Uterus (tissue), 4 donors: ENCODE measurements around the gene FNDC11. TPM values are rescaled to one million over a fixed set of nuclear protein-coding genes. Genes with fewer than 3 reads are reported as not detected.
A peak's percentile ranks its signal among the peaks of the same experiment; 100 is the strongest.

Experiments used
- DNase-seq, 2 donors: peaks; one replicate each; pipeline ENCODE4 v3.0.0-alpha.2; 2019 to 2020
- H3K27ac ChIP-seq, 2 donors: fragments of 200-600 bp; sonication (generic); 1 replicate in 1 of 2; 2 replicates in 1 of 2; pipeline ENCODE4 v1.5.1; 2016 to 2018
- H3K27me3 ChIP-seq, 2 donors: fragments of 200-600 bp; sonication (generic); one replicate each; pipeline ENCODE4 v1.5.1; 2018 to 2019; ENCODE audit warnings: control low read depth in 1 of 2
- H3K36me3 ChIP-seq, 2 donors: fragments of 200-600 bp; sonication (generic); one replicate each; pipeline ENCODE4 v1.5.1; 2019; ENCODE audit warnings: control low read depth in 1 of 2
- H3K4me1 ChIP-seq, 2 donors: fragments of 200-600 bp; sonication (generic); one replicate each; pipeline ENCODE4 v1.5.1; 2018 to 2019; ENCODE audit warnings: control low read depth in 1 of 2
- H3K4me3 ChIP-seq, 2 donors: fragments of 200-600 bp; sonication (generic); 1 replicate in 1 of 2; 2 replicates in 1 of 2; pipeline ENCODE4 v1.5.1; 2018 to 2019; ENCODE audit warnings: mild to moderate bottlenecking in 1 of 2
- H3K9me3 ChIP-seq, 2 donors: fragments of 200-600 bp; sonication (generic); one replicate each; pipeline ENCODE4 v1.5.1; 2019; ENCODE audit warnings: control low read depth in 1 of 2
- CTCF ChIP-seq, 4 experiments: fragments of 200-600 bp in 2 of 4; fragments of 450-650 bp in 2 of 4; sonication (generic) in 2 of 4; IDR thresholded peaks; one replicate each; pipeline ENCODE4 v1.5.1; 2016 to 2019; ENCODE audit warnings: antibody characterized with exemption in 4 of 4, mild to moderate bottlenecking in 2 of 4, moderate library complexity in 1 of 4
- POLR2A ChIP-seq, 2 donors: fragments of 450-650 bp; IDR thresholded peaks; one replicate each; pipeline ENCODE4 v1.6.1; 2016; ENCODE audit warnings: antibody characterized with exemption in 2 of 2, mild to moderate bottlenecking in 1 of 2, moderate library complexity in 1 of 2
- intact Hi-C: fragments of 100-400 bp; cut with DNase I; formaldehyde crosslinking; loops from one replicate; pipeline ENCODE4 v1.15.1; 2023; ENCODE audit warnings: low total_unique reads
- total RNA-seq, 4 donors: library from RNA; depleted of rRNA in 3 of 4; stranded (reverse); fragments of >200 nt in 3 of 4; gene quantifications; one replicate each; pipeline versions ENCODE4 v1.1.0 to v1.2.4, GENCODE V29; 2014 to 2023
- donor health status: DM: yes; HTN: yes; CAD: no.

Gene FNDC11
- total RNA-seq, 4 donors from 2014 or later = 0.34 to 0.69 TPM; not detected in 2

GRCh38 chr20:63551068-63551467, 2.9 kb upstream of the FNDC11 start:
- intact Hi-C loops = no loop called here
- Histone ChIP-seq H3K4me3 (no peak overlapping the region), H3K36me3 (no peaks in the 10 kb centered on the region), H3K9me3 (no peaks in the 10 kb centered on the region), H3K27me3 (no peaks in the 10 kb centered on the region), H3K4me1 (peaks cover 0 to 8% of the 10 kb centered on the region in 2 donors), H3K27ac (no peak overlapping the region)
- TF ChIP-seq CTCF (IDR thresholded peaks at IDR 0.05) (no peak), POLR2A (IDR thresholded peaks at IDR 0.05) (no peak)
- no peak for DNase-seq

- no peaks in the 10 kb centered on the region for H3K36me3 ChIP-seq
- no peaks in the 10 kb centered on the region for H3K27me3 ChIP-seq
- intact Hi-C loops = no loop called here
- no peak overlapping the region for H3K4me3 ChIP-seq
- no peak for DNase-seq
- peaks cover 0 to 8% of the 10 kb centered on the region in 2 donors for H3K4me1 ChIP-seq
- H3K9me3 ChIP-seq = no peaks in the 10 kb centered on the region
- TF ChIP-seq POLR2A (IDR thresholded peaks at IDR 0.05) (no peak), CTCF (IDR thresholded peaks at IDR 0.05) (no peak)
- H3K27ac ChIP-seq = no peak overlapping the region
Observed at GRCh38 chr20:63552481-63553249, 1.3 kb upstream of the FNDC11 start.

- Histone ChIP-seq H3K4me1 (peaks cover 0 to 8% of the 10 kb centered on the region in 2 donors), H3K9me3 (no peaks in the 10 kb centered on the region), H3K36me3 (no peaks in the 10 kb centered on the region), H3K27me3 (no peaks in the 10 kb centered on the region), H3K27ac (no peak overlapping the region), H3K4me3 (peak overlapping the region; percentile 28 to 36)
- DNase-seq = peak; percentile 75 to 84
- TF ChIP-seq CTCF (IDR thresholded peaks at IDR 0.05) (no peak), POLR2A (IDR thresholded peaks at IDR 0.05) (peak in 1 of 2 donors; percentile 41)
- intact Hi-C loops = no loop called here
Observed at GRCh38 chr20:63553251-63553932, 567 bp upstream of the FNDC11 start.

- no peaks in the 10 kb centered on the region for H3K9me3 ChIP-seq
- no peak overlapping the region for H3K27ac ChIP-seq
- DNase-seq = no peak
- H3K27me3 ChIP-seq = no peaks in the 10 kb centered on the region
- no peaks in the 10 kb centered on the region for H3K36me3 ChIP-seq
- TF ChIP-seq POLR2A (IDR thresholded peaks at IDR 0.05) (no peak), CTCF (IDR thresholded peaks at IDR 0.05) (no peak)
- peaks cover 0 to 8% of the 10 kb centered on the region in 2 donors for H3K4me1 ChIP-seq
- peak overlapping the region; percentile 28 to 36 for H3K4me3 ChIP-seq
- intact Hi-C loops = no loop called here
Observed at GRCh38 chr20:63554361-63555278, 661 bp downstream of the FNDC11 start.
